HG02938 (cell line): Measurements from ENCODE around the gene DROSHA.
"Not testable (repeated sequence)": the region's sequence is repeated elsewhere in the genome, so short reads cannot be mapped to it uniquely, and the experiment has no call there.

Source experiments
- ATAC-seq: cut with Tn5 transposase; IDR thresholded peaks from one replicate; pipeline ENCODE4 v1.9.1; 2021; ENCODE audit warnings: mild to moderate bottlenecking, moderate library complexity; ENCODE audit not compliant: unreplicated experiment

DROSHA gene

DNA sequence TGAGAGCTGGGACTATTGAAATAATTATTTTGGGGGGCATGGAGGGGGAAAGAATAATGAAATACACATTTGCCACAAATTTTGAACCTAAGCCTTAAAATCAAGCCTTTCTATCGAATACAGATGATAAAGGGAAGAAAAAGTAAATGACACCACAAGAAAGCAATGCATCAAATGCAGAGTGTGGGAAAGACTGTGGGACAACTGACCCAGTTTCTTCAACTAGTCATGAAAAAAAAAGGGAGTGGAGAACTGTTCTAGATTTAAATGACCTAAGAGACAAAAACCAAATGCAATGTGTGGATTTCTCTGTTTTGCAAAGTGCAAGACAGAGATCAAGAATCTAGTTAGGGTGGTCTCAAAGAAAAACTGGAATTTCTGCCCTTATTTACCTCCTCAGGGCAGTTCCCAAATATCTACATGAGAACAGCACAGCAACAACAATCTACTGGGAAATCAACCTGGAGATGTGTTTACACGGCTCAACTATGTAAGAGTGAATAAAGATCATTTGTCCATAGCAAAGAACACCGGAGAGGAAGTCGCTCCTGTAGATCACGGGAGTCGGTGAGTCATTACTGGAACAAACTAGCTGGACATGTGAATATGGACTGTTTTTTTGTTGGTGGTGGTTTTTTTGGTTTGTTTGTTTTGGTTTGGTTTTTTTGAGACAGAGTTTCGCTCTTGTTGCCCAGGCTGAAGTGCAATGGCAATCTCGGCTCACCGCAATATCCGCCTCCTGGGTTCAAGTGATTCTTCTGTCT, 145.9 kb downstream of the DROSHA start:
- no peak for ATAC-seq

DNA sequence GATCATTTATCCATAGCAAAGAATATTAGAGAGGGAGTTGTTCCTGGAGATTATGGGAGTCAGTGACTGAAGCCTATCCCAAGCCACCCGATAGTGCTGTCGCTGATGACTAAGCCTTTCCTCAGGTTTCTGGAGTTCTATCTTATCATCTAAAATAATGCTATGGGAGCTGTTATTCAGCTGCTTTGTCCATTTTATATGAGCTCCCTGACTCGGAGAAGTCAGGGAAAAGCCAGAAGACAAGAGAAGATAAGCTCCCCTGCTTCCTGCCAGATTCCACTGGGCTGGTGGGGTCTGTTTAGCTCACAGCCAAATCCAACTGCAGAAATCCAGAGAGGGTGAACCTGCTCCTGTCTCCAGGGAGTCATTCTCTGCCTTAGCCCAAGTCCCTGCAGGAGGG, 148.2 kb downstream of the DROSHA start:
- no peak for ATAC-seq

DNA sequence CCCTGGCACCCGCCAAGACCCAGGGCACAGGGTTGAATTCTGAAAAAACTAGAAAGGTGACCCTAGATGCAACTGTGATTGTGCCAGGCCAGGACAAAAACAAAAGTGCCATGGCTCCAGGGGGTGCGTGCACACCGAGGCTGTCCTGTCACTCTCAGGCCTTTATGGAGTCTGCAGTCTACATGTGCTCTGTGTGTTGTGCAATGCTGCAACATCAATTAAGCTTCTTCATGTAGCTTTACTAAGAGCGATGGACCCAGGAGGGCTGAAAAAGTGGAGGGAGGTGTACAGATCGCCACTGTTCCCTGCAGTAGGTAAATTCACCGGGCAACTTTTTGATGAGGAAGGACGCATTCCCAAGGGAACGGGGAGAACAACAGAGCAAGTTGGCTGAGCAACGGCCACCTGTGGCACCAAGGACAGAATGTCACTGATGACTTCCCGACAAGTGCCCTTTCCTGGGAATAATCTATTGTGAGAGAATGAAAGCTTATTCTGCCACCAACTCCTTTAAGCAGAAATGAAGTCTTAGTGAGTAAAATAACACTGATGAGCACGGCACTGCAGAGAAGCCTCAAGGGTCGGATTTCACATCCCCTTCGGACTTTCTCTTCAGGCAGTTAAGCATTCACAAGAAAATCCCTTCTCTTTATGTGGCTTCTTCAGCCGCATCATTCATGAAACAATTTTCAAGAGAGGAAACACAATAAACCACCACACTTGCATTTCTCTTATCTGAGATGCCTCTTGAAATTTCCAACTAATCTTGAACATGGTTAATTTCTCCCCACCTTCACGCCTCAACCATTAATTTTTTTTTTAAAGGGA, 149.6 kb downstream of the DROSHA start:
- peak; percentile 72 for ATAC-seq

GRCh38 chr5:31381299-31381698, 150.6 kb downstream of the DROSHA start:
- ATAC-seq, result no peak

DNA sequence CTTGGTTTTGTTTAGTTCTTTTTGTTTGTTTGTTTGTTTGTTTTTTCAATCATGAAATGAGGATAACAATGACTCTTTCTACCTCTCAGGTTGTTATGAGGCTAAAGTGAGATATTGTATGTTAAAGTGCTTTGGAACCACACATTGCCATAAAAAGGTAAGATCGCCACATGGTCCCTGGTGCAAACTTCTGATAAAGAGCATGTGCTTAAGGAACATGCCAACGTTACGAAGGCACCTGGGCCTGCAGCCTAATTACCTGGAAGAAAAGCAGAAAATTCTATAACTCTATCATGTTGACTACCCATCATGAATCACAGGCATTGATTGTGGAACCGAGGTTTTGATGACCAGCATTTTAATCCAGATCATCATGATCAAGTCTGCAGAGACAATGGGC, 151.8 kb downstream of the DROSHA start:
- ATAC-seq, result no peak

DNA sequence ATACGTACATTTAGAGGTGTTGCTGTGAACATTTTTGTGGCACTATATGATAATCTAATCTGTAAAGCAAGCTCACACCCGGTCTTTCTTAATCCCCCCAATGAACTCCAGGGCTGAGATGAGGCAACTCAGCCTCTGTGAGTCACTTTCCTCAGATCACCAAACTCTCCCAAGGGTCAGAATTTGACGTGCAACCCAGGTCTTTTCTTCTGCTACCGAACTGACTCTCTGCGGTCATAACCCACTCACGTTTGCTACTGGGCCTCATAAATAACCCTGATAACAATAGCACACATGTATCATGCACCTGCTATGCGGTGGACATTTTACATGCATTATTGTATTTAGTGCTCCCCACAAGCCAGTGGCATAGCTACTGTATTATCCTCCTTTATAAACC, 153.1 kb downstream of the DROSHA start:
- ATAC-seq, result no peak

GRCh38 chr5:31378136-31378535, 153.8 kb downstream of the DROSHA start:
- ATAC-seq, result no peak

DNA sequence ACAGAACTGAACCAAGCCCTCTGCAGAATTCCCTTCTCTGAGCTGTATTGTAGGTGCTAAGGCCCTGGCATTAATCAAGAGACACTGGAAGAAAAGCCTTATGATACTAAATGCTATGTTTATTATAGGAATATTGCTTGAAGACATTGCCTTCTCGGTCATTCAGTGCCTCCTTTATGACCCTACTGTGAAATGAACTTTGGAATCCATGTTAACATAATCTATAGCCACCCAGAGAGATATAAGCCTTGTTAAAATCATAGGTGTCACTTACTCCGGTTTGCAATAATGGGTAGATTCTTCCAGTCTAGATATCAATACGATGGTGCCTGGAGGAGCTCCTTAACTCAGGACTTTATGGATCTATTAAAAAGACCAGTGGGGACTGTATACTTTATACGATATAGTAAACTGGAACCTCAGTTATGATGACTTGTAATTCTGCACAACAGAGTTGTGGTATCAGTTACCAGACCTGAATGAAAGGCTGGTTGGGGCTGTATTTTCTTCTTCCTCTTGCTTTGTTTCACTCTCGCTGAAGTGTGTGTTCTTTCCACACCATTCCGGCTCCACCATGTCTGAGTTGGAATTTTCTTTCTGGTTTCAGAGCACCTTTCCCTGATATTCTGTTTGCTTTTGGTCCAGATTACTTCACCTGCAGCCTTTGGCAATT, 154.5 kb downstream of the DROSHA start:
- ATAC-seq, result no peak

GRCh38 chr5:31375999-31376720, 155.7 kb downstream of the DROSHA start:
- no peak for ATAC-seq

GRCh38 chr5:31372124-31372523, 159.8 kb downstream of the DROSHA start:
- no peak for ATAC-seq

DNA sequence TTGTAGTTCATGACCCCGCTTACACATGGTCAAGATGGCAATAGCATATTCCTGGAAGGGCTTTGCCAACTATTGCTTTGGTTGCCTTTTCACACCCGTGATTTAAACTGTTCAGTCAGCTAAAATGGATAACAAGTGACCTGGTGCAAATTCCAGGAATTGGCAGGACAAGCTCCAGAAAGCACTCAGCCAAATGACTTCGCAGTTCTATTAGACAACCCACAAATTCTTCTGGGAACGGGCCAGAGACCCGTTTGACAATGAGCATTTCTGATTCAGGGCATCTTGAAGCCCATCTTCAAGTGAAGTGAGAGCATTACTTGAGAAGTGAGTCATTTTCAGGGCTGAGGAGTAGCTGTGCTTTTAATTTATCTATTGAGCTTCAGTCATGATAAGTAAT, 165.0 kb downstream of the DROSHA start:
- no peak for ATAC-seq

DNA sequence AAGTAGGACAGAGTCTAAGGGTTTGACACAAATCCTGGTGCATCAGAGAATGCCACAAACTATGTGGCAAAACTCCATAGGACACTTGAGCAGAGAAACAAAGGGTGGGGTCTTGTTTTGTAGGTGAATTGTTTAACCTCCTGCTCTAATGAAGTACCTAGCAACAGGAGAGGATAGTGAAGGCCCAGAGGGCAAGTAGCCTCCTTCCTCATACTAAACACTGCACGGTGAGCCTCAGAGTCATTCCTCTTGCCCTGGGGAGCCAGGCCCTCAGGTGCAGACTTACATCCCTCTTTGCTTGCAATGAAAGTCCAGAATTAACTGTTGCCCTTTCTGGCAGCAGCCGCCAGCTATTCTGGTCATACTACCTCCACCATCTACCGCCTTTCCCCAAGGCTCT, 166.1 kb downstream of the DROSHA start:
- ATAC-seq, result no peak

DNA sequence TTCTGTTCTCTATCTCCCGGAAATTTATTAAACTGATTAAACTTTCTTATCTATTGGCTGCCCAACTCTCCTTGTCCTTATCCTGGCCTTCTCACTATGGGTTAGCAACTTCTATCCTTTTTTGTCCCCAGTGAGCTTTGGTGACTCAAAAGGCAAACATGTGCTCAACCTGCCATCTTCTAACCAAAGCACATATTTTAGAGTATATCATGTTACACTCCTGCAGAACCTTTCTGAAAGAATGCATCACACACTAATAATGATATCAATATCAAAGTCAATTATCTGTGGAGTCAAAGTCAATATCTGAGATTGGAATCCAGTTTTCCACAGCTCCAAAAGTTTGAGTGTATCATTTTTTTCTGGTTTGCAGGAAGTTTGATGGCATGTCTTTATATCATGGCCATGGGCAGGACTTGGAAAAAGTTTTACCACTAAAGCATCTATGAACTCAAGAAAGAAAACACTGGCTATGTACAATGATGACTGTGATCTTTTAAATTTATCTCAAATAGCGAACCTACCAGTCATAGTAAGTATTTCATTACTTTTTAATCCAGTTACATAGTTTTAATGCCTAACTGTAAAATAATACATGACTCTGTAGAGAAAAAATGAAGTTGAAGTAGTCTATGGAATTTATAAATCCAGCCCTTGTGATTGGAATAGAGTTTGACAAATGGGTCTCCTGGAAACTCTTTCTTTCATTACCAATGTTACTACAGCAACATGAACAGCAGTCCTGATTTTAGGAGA, 166.8 kb downstream of the DROSHA start:
- ATAC-seq, result no peak

DNA sequence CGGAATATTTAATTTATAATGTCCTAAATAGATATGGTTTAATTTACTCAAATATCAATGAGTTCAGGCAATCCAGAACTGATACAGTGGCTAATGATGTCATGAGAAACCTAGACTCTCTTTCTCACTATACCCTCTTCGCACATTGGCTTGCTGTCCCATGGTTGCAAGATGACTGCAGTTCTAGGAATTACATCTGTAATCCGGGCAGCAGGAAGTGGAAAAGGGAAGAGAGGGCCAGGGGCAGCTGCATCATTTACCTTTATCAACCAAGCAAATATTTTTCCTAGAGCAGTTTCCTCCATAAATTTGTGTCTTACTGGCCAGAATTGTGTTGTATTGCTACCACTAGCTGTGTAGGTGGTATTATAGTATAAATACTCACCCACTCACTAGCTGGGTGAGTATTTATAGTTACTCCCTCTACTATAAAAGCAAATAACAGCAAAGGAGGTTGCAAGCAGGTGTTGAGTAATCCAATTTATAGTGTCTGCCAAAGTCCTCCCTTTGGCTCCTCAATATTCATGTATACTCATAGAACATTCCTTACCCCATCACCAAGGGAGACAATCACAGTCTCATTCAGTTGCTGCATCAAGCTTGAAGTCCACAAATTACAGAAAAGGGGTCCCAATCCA, 168.8 kb downstream of the DROSHA start:
- ATAC-seq, result no peak

DNA sequence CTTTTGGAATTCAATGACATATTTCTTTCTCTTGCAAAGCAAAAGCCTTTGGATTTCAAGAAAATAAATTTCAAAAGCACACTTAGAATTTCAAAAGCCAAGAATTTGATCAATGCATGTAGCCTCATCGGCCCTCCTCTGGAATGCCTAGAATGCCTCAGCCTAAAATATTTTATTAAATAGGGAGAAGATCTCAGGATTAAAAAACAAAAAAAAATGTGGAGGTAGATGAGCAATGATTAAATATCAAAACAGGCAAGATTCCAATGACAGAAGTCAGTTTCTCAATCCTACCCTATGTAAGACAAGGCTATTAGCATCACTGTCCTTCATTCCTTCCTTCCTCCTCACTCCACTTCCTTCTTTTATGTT, 169.4 kb downstream of the DROSHA start:
- ATAC-seq, result no peak

DNA sequence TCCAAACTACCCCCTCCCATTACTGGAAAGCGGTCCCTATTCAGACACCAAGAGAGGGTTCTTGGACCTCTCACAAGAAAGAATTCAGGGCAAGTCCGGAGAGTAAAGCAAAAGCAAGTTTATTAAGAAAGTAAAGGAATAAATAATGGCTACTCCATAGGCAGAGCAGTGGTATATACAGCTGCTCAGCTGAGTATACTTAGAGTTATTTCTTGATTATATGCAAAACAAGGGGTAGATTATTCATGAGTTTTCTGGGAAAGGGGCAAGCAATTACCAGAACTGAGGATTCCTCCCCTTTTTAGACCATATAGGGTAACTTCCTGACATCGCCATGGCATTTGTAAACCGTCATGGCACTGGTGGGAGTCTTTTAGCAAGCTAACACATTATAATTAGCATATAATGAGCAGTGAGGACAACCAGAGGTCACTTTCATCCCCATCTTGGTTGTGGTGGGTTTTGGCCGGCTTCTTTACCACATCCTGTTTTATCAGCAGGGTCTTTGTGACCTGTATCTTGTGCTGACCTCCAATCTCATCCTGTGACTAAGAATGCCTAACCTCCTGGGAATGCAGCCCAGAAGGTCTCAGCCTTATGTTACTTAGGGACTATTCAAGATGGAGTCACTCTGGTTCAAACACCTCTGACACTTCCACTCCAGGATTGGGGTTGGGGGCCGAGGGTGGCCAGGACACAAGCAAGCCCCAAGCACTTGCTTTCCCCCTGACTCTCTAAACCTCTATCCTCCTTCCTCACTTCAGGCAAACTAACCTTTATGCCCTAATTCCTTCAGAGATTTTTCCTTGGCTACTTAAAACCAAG, 170.0 kb downstream of the DROSHA start:
- not testable (repeated sequence) for ATAC-seq

DNA sequence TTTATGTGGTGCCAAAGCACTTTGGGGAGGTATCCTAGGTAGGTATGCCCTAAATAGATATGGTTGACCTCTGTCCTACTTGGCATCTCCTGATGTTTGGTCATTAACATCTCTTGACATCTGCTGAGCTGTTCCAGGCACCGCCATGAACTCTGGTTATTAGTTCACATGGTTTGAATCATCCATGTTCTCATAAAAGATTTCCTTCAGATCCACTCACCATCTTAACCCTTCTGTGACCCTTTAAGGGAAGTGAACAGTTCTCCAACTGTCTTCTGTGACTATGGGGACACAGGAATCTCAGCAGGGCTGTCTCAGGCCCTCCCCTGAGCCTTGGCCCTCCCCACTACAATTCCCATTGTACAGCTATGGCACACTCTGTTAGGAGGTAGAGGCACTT, 170.7 kb downstream of the DROSHA start:
- ATAC-seq, result no peak

DNA sequence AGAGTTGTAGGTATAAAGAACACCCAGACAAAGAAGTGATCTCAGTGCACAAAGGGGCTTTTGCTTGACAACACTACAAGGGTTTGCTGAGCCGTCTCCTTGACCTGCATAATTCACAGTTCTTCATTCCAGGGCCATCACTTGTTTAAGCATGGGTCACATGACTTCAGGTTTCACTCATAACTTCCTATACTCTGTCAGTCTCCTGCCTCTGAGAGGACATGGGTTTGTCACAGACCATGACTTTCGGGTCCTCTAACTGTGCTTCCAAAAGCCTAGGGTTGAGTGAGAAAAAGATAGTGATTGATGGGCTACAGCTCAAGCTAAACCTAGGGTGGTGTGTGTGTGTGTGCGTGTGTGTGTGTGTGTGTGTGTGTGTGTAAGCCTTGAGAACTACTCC, 172.1 kb downstream of the DROSHA start:
- ATAC-seq, result no peak

DNA sequence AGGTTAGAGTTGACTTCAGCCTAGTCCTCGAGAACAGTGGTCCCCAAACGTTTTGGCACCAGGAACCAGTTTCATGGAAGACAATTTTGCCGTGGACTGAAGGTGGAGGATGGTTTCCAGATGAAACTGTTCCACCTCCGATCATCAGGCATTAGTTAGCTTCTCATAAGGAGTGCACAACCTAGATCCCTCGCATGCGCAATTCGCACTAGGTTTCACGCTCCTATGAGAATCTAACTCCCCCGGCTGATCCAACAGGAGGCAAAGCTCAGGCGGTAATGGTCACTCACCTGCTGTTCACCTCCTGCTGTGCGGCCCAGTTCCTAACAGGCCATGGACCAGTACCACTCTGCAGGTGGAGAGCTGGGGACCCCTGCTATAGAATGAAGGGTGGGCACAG, 174.9 kb downstream of the DROSHA start:
- no peak for ATAC-seq
